OCI-LY7 (cell line): Measurements from ENCODE around the gene LRRC1.

Source experiments
- EZH2phosphoT487 ChIP-seq: fragments of 200-600 bp; sonication (generic); IDR thresholded peaks from 2 replicates; pipeline ENCODE4 v1.6.1; 2018; ENCODE audit warnings: low read depth, borderline replicate concordance, mild to moderate bottlenecking, mixed run types, antibody characterized with exemption, low read length, moderate library complexity, mixed read lengths
- TF ChIP-seq, protein P1 (sequence below): fragments of 200-600 bp; sonication (generic); conservative IDR thresholded peaks from 2 replicates; pipeline ENCODE4 v1.5.1; 2014; ENCODE audit warnings: mild to moderate bottlenecking, antibody characterized with exemption, low read length, moderate library complexity, mixed read lengths

- TF ChIP-seq EZH2phosphoT487: no peak
- TF ChIP-seq, protein P1, sequence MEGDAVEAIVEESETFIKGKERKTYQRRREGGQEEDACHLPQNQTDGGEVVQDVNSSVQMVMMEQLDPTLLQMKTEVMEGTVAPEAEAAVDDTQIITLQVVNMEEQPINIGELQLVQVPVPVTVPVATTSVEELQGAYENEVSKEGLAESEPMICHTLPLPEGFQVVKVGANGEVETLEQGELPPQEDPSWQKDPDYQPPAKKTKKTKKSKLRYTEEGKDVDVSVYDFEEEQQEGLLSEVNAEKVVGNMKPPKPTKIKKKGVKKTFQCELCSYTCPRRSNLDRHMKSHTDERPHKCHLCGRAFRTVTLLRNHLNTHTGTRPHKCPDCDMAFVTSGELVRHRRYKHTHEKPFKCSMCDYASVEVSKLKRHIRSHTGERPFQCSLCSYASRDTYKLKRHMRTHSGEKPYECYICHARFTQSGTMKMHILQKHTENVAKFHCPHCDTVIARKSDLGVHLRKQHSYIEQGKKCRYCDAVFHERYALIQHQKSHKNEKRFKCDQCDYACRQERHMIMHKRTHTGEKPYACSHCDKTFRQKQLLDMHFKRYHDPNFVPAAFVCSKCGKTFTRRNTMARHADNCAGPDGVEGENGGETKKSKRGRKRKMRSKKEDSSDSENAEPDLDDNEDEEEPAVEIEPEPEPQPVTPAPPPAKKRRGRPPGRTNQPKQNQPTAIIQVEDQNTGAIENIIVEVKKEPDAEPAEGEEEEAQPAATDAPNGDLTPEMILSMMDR: no peak
These were observed 130.1 kb downstream of the LRRC1 start for GRCh38 chr6:53924821-53925422.
